Glomerular visceral epithelial cell (primary cell): ENCODE measurements around the gene PIGX.

Experiments
- DNase-seq: peaks from one replicate; pipeline ENCODE4 v3.0.0-alpha.2; 2016; ENCODE audit errors: extremely low spot score

The PIGX gene

DNA sequence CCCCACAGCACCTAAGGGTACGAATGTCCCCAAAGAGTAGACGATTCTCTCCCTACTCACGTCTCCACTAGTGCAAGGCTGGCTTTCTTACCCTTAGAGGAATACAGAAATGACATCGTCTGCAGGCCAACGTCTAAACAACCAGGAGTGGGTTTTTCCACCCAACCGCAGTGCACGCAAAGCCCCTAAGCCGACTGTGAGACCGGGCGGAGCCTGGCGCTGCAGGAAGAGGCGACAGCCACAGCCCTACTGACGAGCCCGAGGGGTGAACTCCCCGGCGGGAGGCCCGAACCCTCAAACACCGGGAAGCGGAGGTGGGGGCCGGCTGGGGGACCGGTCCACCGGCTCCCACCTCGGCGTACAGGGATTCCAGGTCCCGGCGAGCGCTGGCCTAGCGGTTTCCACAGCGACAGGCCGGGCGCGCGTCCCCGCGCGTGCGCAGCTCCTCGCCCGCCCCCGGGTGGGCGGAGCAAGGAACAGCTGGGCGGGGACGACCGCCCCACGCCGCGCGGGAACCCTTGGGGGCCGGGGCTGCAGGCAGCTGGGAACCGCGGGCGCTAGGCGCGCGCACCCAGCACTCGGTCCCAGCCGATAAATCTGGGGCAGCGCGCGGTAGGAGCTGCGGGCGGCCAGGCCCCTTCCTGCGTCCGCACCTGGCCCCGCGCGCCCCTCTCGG lies at the start of gene PIGX, which contains the start of gene CEP19:
PIGX (plus strand) TSS at position 540 of the 676 bp plus-strand sequence.
CEP19 (minus strand) TSS at position 413 of the 676 bp plus-strand sequence. CDS start 3,593 bp downstream, outside the sequence.
- peak; percentile 89 for DNase-seq

DNA sequence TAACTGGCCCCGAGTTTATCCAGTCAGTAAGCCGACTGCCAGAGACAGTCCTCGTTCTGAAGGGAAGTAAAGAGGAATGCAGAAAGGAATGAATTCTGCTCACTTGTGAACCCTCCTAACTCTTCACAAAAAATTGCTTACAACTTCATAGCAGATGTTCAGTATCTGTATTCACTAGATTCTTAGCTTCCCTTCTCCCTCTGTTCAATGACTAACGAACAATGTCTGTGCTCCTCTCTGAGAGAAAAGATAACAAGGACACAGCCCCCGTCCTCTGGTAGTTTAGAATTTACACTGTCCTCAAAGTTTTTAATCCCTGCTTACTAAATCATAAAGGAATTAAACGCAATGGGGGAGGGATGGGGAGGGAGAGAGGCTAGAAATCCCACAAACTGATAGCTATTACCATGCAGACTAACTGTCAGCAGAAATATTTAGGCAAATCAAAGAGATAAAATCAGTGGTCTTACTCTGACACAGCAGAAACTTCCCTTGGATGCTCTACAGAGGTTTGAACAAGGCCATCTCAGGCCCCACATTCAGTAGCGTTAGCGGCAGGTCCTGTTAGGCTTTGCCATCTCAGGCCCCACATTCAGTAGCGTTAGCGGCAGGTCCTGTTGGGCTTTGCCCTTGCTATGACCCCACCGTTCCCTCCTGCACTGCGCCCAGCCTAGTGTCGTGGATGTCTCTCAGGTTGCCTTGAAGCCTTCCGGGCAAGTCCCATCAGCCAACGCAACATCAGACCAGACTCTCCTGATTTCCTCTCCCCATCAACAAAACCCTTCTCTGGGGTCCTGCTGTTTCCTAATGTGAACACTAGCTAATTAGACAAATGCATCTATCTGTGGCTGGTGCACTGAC lies 49.2 kb upstream of the PIGX start:
- DNase-seq, result no peak

DNA sequence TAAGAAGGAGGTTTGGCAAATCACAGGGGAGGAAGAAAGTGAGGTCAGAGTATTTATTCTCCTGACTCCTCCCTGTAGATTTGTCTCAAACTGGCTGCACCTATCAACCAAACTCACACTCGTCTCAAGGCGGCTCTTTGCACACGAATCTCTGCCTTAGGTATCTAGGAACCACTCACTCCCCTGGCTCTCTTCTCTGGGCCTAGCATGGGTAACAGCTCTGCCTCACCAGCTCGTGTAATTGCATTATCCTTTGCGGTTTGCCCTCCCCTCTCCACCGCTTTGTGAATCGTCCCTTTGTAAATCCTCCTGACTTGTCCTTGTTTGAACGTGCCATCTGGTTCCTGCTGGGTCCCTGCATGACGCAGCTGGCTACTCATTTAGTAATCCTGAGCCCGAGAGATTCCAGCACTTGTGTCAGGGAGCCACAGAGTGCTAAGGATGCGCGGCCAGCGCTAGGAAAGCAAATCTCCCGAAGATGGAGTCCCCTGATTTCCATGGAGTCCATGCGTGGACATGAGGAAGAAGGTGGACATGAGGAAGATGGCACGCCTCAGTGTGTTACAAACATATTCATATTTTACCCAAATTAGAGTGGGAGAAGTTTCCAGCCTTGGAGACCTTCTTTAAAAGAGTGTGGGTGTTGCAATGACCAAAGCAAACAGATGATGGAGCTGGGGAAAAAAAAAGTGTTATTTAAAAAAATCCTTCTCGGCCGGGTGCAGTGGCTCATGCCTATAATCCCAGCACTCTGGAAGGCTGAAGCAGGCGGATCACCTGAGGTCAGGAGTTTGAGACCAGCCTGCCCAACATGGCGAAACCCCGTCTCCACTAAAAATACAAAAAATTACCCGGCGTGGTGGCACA lies 45.9 kb upstream of the PIGX start:
- peak; percentile 61 for DNase-seq

DNA sequence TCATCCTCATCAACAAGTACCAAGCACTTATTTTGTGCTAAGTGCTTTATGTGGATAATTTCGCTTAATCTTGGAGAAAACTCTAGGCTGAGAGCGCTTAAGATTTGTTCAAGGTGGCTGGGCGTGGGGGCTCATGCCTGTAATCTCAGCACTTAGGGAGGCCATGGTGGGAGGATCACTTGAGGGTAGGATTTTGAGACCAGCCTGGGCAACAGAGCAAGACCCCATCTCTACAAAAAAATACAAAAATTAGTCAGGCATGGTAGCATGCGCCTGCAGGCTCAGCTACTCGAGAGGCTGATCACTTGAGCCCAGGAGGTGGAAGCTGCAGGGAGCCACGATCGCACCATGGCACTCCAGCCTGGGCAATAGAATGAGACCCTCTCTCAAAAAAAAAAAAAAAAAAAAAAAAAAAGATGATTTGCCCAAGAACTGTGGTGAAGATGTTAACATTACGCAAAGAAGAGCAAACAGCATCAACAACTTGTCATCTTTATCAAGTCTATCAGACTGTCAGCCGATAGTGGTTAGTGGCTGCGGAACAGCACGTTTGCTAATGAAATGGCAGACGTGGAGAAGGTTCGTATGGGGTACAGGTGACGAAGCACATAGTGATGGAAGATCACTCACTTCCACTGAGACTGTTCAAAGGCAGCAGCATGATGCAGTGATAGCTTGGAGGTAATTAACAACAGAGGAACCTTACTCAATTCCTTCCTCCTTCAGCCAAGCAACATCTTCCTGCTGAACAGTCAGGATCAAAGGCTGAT lies 44.9 kb upstream of the PIGX start:
- no peak for DNase-seq

DNA sequence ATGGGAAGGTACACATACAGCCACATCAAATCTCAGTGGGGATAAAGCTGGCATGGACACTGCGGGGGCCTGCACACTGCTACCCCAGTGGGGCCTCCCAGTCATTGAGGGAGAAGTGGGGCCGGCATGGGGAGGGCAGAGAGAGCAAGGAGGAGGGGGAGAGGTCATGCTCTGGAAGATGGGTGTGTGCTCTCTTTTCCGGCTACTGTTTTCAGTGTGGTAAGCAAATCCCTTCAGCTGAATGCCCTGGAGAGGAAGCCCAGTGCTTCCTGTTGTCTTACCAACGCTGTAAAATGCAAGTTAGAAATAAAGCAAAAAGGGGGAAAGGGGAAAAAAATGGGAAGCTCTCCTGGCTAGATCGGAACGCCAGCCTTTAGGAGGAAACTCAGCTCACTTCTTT lies 41.8 kb upstream of the PIGX start:
- DNase-seq, result no peak

DNA sequence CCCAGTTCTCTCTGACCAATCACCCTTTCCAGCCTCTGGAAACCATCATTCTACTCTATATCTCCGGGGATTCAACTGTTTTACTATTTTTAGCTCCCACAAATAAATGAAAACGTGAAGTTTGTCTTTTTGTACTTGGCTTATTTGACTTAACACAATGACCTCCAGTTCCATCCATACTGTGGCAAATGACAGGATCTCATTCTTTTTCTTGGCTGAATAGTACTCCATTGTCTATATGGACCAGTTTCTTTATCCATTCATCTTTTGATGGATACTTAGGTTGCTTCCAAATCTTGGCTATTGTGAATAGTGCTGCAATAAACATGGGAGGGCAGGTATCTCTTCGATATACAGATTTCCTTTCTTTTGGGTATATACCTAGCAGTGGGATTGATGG lies 38.5 kb upstream of the PIGX start:
- DNase-seq, result no peak

DNA sequence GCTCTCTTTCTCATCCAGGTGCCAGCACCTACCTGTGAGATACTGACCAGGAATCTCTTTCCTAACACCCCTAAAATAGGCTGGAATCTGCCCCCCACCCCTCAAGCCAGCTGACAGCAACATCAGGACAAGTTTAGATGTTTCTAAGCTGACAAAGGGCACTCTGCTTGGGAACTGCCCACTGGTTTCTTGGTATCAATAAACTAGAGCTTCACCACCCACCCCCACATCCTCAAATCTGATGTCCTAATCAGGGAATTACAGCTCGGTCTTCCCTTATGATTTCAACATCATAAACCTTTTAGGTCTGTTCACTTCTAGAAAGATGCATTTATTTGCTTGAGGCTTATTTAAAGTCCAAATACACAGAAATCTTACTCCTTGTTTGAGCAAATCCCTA lies 34.8 kb upstream of the PIGX start:
- DNase-seq, result no peak

DNA sequence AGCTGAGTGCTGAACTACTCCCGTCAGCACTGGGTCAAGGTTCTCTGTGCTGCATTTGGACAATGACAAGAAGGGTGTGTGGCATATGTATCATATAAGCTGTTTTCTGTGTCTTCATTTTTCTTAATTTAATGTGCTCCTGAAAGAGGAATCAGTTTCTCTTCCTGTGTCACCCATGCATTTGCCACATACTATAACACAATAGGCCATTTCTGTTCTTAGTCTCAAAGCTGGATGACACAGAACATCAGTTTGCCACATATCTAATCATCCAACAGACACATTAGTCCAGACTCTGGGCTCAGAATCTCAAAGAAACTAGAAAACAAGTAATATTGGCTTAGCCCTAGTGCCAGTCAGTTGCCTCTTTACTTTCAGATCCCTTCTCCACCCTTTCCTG lies 34.2 kb upstream of the PIGX start:
- no peak for DNase-seq

DNA sequence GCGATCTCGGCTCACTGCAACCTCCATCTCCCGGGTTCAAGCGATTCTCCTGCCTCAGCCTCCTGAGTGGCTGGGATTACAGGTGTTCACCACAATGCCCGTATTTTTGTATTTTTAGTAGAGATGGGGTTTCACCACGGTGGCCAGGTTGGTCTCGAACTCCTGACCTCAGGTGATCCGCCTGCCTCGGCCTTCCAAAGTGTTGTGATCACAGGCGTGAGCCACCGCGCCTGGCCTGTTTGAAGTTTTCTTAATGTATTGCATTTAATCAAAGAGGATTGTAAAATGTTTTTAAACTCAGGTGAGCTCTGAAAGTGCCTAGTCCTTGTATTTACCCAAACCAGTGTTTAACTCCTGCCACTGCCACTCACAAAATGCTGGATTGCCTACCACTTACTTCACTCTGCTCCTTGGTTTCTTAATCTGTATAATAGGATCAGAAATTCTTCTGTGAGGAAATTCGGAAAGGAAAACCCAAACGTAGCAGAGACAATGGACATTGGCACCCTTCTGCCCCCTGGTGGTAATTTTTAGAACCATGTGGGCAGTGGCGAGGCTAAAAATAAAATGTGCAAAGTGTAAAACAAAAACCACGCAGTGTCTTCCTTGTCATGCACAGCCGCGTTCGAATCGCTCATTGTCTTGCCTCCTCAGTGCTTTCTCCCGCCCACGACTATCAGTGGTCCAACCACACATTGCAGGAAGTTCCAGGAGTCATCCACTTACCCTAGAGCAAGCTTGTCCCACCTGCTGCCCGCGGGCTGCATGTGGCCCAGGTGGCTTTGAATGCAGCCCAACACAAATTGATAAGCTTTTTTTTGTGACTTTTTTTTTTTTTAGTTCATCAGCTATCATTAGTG lies 27.4 kb upstream of the PIGX start:
- DNase-seq, result peak; percentile 64

DNA sequence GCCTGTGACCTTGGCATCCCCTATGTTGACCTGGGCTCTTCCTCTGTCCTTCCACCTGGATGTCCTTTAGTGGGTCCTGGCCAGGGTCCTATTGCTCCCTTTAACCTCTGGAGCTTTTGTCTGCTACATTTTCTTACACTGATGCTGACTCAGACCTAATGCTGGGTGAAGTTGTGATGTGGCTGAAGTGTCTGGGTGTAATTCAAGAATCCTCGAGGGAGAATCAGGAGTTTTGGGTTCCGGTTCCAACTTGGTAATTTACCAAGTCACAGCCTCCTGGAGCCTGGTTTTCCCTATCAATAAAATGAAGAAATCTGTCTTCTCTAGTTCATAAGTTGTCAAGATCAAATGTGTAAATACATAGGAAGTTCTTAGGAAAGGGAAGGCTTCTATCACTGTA lies 25.7 kb upstream of the PIGX start:
- DNase-seq, result no peak

DNA sequence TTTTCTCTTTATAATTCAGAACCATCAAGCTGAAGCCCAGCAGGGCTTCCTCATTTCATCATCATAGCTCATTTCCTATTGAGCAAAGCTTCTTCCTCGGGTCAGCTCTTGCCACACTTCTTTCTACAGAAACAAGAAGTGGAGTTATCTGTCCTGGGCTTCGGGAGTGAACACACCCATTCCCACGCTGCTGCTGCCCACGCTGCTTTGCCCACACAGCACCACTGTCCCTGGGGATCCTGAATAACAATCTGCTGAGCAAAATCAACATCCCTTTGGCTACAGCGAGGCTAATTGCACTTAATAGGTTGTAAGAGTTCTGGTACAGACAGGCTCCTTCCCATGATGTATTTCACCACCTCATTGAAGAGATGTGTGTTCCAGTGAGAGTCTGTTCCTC lies 23.8 kb upstream of the PIGX start:
- no peak for DNase-seq

DNA sequence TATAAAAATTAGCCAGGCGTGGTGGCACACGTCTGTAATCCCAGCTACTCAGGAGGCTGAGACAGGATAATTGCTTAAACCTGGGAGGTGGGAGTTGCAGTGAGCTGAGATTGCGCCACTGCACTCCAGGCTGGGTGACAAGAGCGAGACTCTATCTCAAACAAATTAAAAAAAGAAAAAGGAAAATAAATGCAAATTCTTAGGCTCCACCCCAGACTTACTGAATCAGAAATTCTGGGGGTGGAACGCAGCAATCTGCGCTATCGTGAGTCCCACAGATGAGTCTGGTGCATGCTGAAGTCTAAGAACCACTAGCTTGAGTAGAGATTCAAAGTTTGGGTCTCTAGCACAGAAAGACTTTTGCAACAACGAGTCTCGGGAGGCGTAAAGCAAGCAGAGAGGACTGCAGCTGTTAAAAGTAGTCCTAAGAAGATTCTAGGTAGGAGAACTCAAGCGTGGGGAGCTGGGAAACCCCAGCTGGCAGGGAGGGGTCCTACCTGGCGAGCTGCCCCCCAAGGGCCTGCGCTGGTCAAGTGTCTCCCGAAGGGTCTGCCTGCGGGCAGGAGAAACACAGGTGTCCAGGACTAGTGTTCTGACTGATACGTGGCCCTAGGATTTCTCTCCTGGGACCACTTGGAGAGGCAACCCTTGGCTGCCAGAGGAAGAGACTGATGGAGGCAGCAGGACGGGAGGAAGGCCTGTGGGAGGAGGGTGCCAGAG lies 22.1 kb upstream of the PIGX start:
- DNase-seq, result no peak

DNA sequence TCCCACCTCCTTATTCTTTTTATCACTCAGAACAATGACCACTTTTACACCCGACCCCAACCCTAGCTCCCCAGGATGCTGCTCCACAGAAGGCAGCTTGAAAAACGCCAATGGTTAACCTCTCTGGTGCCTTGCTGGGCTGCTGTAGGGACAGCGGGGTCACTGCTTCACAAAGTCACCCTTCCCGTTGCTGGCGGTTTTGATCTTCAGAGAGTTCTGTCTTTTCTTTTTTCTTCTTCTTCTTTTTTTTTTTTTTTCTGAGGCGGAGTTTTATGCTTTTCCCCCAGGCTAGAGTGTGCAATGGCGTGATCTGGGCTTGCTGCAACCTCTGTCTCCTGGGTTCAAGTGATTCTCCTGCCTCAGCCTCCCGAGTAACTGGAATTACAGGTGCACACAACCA lies 20.8 kb upstream of the PIGX start:
- no peak for DNase-seq

DNA sequence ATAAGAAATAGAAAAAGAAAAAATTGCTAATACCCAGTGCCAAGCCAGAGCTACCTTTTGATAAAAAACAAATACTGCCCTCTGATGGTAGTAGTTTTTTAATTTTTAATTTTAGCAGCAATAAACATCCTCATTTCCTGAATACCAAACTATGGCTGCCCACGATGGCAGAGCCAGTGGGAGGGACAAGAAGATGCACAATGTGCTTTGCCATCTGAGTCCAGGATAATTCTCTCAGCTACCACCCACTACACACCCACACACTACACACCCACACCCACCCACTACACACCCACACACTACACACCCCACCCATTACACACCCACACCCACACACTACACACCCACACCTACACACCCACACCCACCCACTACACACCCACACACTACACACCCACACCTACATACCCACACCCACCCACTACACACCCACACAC lies 18.0 kb upstream of the PIGX start:
- DNase-seq, result no peak

DNA sequence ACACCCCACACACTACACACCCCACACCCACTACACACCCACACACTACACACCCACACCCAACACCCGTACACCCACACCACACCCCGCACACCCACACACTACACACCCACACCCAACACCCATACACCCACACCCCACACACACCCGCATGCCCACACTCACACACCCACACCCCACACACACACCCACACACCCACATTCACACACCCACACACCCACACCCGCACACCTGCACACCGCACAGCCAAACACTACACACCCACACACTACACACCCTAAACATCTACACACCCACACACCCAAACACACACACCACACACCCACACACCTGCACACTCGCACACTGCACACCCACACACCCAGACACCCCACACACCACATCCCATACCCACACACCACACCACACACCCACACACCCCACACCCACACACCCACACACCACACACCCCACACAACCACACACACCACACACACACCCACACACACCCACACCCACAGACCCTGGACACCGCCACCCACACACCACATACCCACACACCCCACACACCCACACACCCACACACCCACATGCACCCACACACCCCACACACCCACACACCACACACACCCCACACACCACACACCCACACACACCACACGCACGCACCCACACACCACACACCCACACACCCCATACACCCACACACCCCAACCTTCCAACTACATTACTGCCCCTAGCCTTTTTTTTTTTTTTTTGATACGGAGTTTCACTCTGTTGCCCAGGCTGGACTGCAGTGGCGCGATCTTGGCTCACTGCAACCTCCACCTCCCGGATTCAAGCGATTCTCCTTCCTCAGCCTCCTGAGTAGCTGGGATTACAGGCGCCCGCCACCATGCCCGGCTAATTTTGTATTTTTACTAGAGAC lies 17.0 kb upstream of the PIGX start:
- no peak for DNase-seq

DNA sequence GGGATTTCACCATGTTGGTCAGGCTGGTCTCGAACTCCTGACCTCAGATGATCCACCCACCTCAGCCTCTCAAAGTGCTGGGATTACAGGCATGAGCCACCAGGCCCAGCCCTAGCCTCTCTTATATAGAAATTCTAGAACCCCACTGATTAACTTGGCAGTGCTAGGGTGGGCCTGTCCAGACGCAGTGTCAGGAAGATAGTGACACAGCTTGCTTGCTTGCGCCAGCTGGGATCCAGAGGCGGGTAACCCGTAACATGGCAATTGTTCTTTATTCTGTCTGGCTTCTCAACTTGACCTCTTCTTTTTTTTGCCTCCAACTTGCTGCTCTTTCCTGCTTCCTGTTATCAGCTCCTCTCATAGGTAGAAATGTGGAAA lies 16.3 kb upstream of the PIGX start:
- DNase-seq, result no peak

DNA sequence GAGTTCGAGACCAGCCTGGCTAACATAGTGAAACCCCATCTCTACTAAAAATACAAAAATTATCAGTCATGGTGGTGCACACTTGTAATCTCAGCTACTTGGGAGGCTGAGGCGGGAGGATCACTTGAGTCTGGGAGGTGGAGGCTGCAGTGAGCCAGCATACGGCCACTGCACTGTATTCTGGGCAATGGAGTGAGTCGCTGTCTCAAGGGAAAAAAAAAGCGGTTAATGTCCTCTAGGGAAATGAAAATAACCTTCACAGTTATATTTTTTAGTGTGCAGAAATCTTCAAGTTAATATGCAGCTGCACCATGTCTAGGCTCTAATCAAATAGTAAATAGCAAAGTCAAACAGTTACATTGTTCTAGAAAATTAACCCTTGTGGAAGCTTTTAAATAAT lies 14.9 kb upstream of the PIGX start:
- no peak for DNase-seq

DNA sequence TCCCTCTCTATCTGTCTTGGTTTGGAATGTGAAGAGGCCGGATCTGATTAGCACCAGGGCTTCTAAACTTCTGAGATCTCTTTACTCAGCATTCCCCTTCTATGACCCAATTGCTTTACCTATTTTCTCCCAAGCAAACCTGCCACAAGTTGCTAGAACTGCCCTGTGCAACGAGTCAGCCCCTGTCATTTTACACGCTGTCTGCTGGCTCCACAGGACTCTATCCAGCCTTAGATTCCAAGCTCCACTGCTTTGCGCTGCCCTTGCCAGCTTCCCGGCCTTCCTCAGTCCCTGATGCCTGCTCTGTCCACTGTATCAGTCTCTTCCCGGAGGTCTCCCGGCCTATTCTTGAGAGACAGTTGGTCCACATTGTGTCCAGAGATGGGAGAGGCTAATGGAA lies 12.4 kb upstream of the PIGX start:
- DNase-seq, result no peak

DNA sequence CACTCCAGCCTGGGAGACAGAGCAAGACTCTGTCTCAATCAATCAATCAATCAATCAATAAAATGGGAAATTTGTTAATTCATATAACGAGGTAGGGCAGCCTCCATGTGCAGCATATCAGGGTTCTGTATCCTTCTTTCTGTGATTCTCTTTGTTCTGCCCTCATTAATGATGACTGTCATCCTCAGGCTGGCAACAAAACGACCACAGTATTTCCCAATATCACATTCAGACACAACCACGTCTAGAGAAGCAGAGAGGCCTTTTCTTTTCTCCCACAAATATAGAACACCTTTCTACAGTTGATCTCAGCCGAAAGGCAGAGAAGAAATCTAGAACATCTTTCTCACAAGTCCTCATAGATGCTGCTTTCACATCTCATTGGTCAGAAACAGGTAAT lies 11.4 kb upstream of the PIGX start:
- no peak for DNase-seq
